PC-3 (cell line): ENCODE results near the gene XNDC1N.

Experiments used
- CTCF ChIP-seq: fragments of 300-600 bp; sonication (generic); conservative IDR thresholded peaks from 2 replicates; pipeline ENCODE4 v1.5.1; 2017; ENCODE audit warnings: antibody characterized with exemption, low read depth, mild to moderate bottlenecking, low read length
- EZH2 ChIP-seq: fragments of 300-600 bp; sonication (generic); IDR thresholded peaks from one replicate; pipeline ENCODE4 v1.6.1; 2017; ENCODE audit warnings: antibody characterized with exemption, mild to moderate bottlenecking, low read length; ENCODE audit not compliant: unreplicated experiment
- EZH2phosphoT487 ChIP-seq: fragments of 300-600 bp; sonication (generic); IDR thresholded peaks from 2 replicates; pipeline ENCODE4 v1.6.1; 2018; ENCODE audit warnings: mild to moderate bottlenecking, antibody characterized with exemption, low read length, borderline replicate concordance

- TF ChIP-seq CTCF (no peak), EZH2 (no peak), EZH2phosphoT487 (no peak)
Observed at GRCh38 chr11:71928737-71929443, 496 bp upstream of the XNDC1N start, which contains the start of gene RNF121.
